Vagina (tissue), 2 donors: ENCODE results near the gene DPP6.

ENCODE experiments used
- CTCF ChIP-seq, 3 experiments: fragments of 450-650 bp in 2 of 3; fragments of 200-600 bp in 1 of 3; sonication (generic) in 1 of 3; IDR thresholded peaks; one replicate each; pipeline ENCODE4 v1.5.1; 2017 to 2019; ENCODE audit warnings: antibody characterized with exemption in 3 of 3, mild to moderate bottlenecking in 2 of 3, moderate library complexity in 2 of 3
- POLR2A ChIP-seq, 2 donors: fragments of 450-650 bp; IDR thresholded peaks; one replicate each; pipeline ENCODE4 v1.6.1; 2017; ENCODE audit warnings: antibody characterized with exemption in 2 of 2, mild to moderate bottlenecking in 2 of 2, moderate library complexity in 2 of 2
- POLR2AphosphoS5 ChIP-seq, 2 donors: sonication (generic); formaldehyde crosslinking; IDR thresholded peaks; one replicate each; pipeline ENCODE4 v1.9.0; 2017; ENCODE audit warnings: antibody characterized with exemption in 2 of 2, mild to moderate bottlenecking in 2 of 2, low read depth in 1 of 2; ENCODE audit not compliant: insufficient read depth in 1 of 2

GRCh38 chr7:154512121-154512833 is 460.1 kb downstream of the DPP6 start:
- no peak for TF ChIP-seq CTCF (IDR thresholded peaks at IDR 0.05)
- no peak for TF ChIP-seq POLR2A (IDR thresholded peaks at IDR 0.05)
- no peak for TF ChIP-seq POLR2AphosphoS5 (IDR thresholded peaks at IDR 0.05; ENCODE audit: insufficient read depth in 1 of 2, low read depth in 1 of 2)
